Liver (tissue), 9 donors: ENCODE data around the gene LRRFIP1. TPM values are rescaled to one million over a fixed set of nuclear protein-coding genes. Genes with fewer than 3 reads are reported as not detected.

ENCODE experiments used
- DNase-seq: peaks from one replicate; pipeline ENCODE4 v3.0.0-alpha.2; 2017; ENCODE audit warnings: low spot score
- H3K27ac ChIP-seq, 2 donors: one replicate each; pipeline ENCODE4 v1.7.0; 2013; ENCODE audit warnings: inconsistent platforms in 2 of 2, low read length in 2 of 2, control low read depth in 1 of 2, low read depth in 1 of 2, mild to moderate bottlenecking in 1 of 2
- H3K27me3 ChIP-seq, 4 donors: one replicate each; pipeline versions ENCODE4 v1.6.1 to v1.7.0; 2013; ENCODE audit warnings: low read length in 3 of 4, inconsistent platforms in 1 of 4, mild to moderate bottlenecking in 1 of 4, moderate library complexity in 1 of 4; ENCODE audit not compliant: control insufficient read depth in 4 of 4, insufficient read depth in 4 of 4
- H3K36me3 ChIP-seq, 4 donors: one replicate each; pipeline versions ENCODE4 v1.6.1 to v1.7.0; 2013; ENCODE audit warnings: low read length in 3 of 4, mild to moderate bottlenecking in 3 of 4, low read depth in 1 of 4, moderate library complexity in 1 of 4; ENCODE audit not compliant: control insufficient read depth in 4 of 4, insufficient read depth in 3 of 4
- H3K4me1 ChIP-seq, 4 donors: one replicate each; pipeline versions ENCODE4 v1.6.1 to v1.7.0; 2013; ENCODE audit warnings: low read length in 3 of 4, mild to moderate bottlenecking in 3 of 4, moderate library complexity in 1 of 4; ENCODE audit not compliant: control insufficient read depth in 4 of 4, insufficient read depth in 4 of 4
- H3K4me3 ChIP-seq, 3 donors: one replicate each; pipeline versions ENCODE4 v1.6.1 to v1.7.0; 2013; ENCODE audit warnings: low read length in 3 of 3, control low read depth in 1 of 3, low read depth in 1 of 3, mild to moderate bottlenecking in 1 of 3
- H3K9ac ChIP-seq, 2 donors: one replicate each; pipeline ENCODE4 v1.7.0; 2013; ENCODE audit warnings: low read length in 2 of 2, mild to moderate bottlenecking in 2 of 2, moderate library complexity in 2 of 2, control low read depth in 1 of 2, low read depth in 1 of 2
- H3K9me3 ChIP-seq, 4 donors: one replicate each; pipeline versions ENCODE4 v1.6.1 to v1.7.0; 2013; ENCODE audit warnings: low read length in 3 of 4; ENCODE audit not compliant: control insufficient read depth in 4 of 4
- ATF3 ChIP-seq: IDR thresholded peaks from 2 replicates; pipeline ENCODE4 v1.6.1; 2016; ENCODE audit warnings: antibody characterized with exemption
- CTCF ChIP-seq: fragments of 150-350 bp; IDR thresholded peaks from 2 replicates; pipeline ENCODE4 v1.5.1; 2017; ENCODE audit warnings: improper control_type of control experiment, low read depth, low read length; ENCODE audit not compliant: missing input control
- EGR1 ChIP-seq, 2 donors: IDR thresholded peaks; 2 replicates each; pipeline ENCODE4 v1.6.1; 2016 to 2018; ENCODE audit warnings: antibody characterized with exemption in 2 of 2, low read depth in 2 of 2
- FOXA1 ChIP-seq: IDR thresholded peaks from 2 replicates; pipeline ENCODE4 v1.6.1; 2016; ENCODE audit warnings: antibody characterized with exemption
- FOXA2 ChIP-seq: IDR thresholded peaks from 2 replicates; pipeline ENCODE4 v1.6.1; 2016; ENCODE audit warnings: antibody characterized with exemption
- GABPA ChIP-seq, 2 donors: IDR thresholded peaks in 1 of 2; conservative IDR thresholded peaks in 1 of 2; 2 replicates each; pipeline ENCODE4 v1.6.1; 2016; ENCODE audit warnings: antibody characterized with exemption in 2 of 2, mild to moderate bottlenecking in 1 of 2, moderate library complexity in 1 of 2
- HNF4A ChIP-seq, 2 donors: conservative IDR thresholded peaks; 2 replicates each; pipeline ENCODE4 v1.6.1; 2016; ENCODE audit warnings: antibody characterized with exemption in 2 of 2, mild to moderate bottlenecking in 2 of 2
- HNF4G ChIP-seq: IDR thresholded peaks from 2 replicates; pipeline ENCODE4 v1.6.1; 2016; ENCODE audit warnings: antibody characterized with exemption
- JUND ChIP-seq, 2 donors: IDR thresholded peaks; 2 replicates each; pipeline ENCODE4 v1.6.1; 2016; ENCODE audit warnings: antibody characterized with exemption in 2 of 2
- NR2F2 ChIP-seq: IDR thresholded peaks from 2 replicates; pipeline ENCODE4 v1.6.1; 2016; ENCODE audit warnings: antibody characterized with exemption
- RAD21 ChIP-seq, 2 donors: IDR thresholded peaks; 2 replicates each; pipeline ENCODE4 v1.6.1; 2016; ENCODE audit warnings: antibody characterized with exemption in 2 of 2, mild to moderate bottlenecking in 2 of 2
- RXRA ChIP-seq, 2 donors: IDR thresholded peaks; 2 replicates each; pipeline ENCODE4 v1.6.1; 2017 to 2018; ENCODE audit warnings: antibody characterized with exemption in 2 of 2, mild to moderate bottlenecking in 1 of 2
- SP1 ChIP-seq: IDR thresholded peaks from 2 replicates; pipeline ENCODE4 v1.6.1; 2018; ENCODE audit warnings: antibody characterized with exemption, mild to moderate bottlenecking
- TAF1 ChIP-seq: conservative IDR thresholded peaks from 2 replicates; pipeline ENCODE4 v1.6.1; 2016; ENCODE audit warnings: antibody characterized with exemption, mild to moderate bottlenecking
- YY1 ChIP-seq: IDR thresholded peaks from 2 replicates; pipeline ENCODE4 v1.6.1; 2016; ENCODE audit warnings: antibody characterized with exemption, mild to moderate bottlenecking
- ZBTB33 ChIP-seq: IDR thresholded peaks from 2 replicates; pipeline ENCODE4 v1.6.1; 2016; ENCODE audit warnings: antibody characterized with exemption
- WGBS: extraction: QIAGEN DNeasy Blood & Tissue Kit; methylation state at CpG from one replicate; pipeline ENCODE4 v1.1.7; 2013; 5-methylcytosine and 5-hydroxymethylcytosine counted together
- polyA plus RNA-seq, 2 donors: library from polyadenylated mRNA; stranded (reverse) in 1 of 2; unstranded in 1 of 2; fragments of 200-250 nt in 1 of 2; fragments of >200 nt in 1 of 2; fragmentation: Nextera tagmentation in 1 of 2; extraction: Ambion mirVana in 1 of 2; gene quantifications; one replicate each; pipeline versions ENCODE4 v1.2.1 to v1.2.3, GENCODE V29; 2013 to 2015
- total RNA-seq, 2 donors: library from RNA; depleted of rRNA; stranded (reverse); fragments of >200 nt; gene quantifications; one replicate each; pipeline ENCODE4 v1.2.3, GENCODE V29; 2014
- TF ChIP-seq, protein P1 (sequence below): IDR thresholded peaks from 2 replicates; pipeline ENCODE4 v1.6.1; 2016; ENCODE audit warnings: antibody characterized with exemption, mild to moderate bottlenecking
- TF ChIP-seq, protein P2 (sequence below): IDR thresholded peaks from 2 replicates; pipeline ENCODE4 v1.6.1; 2016; ENCODE audit warnings: antibody characterized with exemption
- donor health status: healthy.
- donor health status: healthy.
- donor health status: healthy.
- donor health status: healthy.
- donor health status: healthy.

Gene LRRFIP1
- total and polyA plus RNA-seq, 4 donors: 13.3 to 56.1 (median 39.1) TPM

DNA sequence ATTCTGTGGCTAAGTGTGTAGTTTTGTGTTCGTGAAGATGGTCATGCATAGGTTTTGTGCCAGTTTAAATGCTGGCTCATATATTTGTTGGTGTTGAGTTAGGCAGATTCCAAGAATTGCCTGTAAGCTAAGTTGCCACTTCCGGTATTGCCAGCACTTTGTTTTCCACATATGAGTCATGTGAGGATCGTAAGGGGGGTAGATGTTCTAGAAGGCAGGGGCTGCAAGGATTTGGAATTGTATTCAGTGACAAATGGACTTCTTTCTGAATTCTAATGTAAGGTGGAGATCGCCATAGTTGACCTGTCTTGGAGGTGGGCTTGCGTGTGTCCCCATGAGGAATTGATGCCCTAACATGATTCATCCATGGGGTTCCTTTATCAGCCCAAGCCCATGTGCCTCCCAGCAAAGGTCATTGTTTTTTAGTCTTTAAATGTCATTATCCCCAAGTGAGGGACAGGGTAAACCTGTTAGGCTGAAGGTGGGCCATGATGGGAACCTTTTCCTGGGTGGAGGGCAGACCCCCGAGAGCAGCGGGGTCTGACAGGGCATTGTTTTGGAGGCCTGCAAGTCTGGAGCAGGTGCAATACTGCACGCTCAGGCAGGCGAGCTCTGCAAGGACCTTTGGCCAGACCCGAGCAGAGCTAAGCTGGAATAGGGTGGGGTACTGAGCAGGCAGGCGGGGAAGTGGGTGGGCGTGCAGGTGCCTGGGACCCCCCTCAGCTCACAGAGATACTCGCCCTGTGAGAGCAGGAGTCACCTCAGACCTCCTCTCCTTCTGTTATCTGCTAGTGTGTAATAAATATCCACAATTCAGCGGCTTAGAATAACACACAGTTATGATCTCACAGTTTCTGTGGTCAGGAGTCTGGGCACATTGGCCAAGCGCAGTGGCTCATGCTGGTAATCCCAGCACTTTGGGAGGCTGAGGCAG is 77.4 kb downstream of the LRRFIP1 start:
- H3K9me3 ChIP-seq: no peaks in the 10 kb centered on the region
- H3K4me1 ChIP-seq: peaks cover 2 to 29% (median 9%) of the 10 kb centered on the region in 4 donors
- DNase-seq: no peak
- H3K36me3 ChIP-seq: peaks cover 0 to 3% (median 1%) of the 10 kb centered on the region in 4 donors
- TF ChIP-seq RAD21 (IDR thresholded peaks at IDR 0.05) (no peak), RXRA (IDR thresholded peaks at IDR 0.05) (no peak), YY1 (no peak), GABPA (IDR thresholded peaks at IDR 0.05 in 1 of 2, conservative IDR thresholded peaks at IDR 0.05 in 1 of 2) (no peak), FOXA1 (no peak), HNF4G (no peak), TAF1 (no peak), ATF3 (no peak), HNF4A (conservative IDR thresholded peaks at IDR 0.05) (no peak), ZBTB33 (no peak), NR2F2 (no peak), JUND (IDR thresholded peaks at IDR 0.05) (no peak), SP1 (no peak), FOXA2 (no peak), EGR1 (IDR thresholded peaks at IDR 0.05; ENCODE audit: low read depth in 2 of 2) (no peak), CTCF (no peak)
- TF ChIP-seq, protein P1, sequence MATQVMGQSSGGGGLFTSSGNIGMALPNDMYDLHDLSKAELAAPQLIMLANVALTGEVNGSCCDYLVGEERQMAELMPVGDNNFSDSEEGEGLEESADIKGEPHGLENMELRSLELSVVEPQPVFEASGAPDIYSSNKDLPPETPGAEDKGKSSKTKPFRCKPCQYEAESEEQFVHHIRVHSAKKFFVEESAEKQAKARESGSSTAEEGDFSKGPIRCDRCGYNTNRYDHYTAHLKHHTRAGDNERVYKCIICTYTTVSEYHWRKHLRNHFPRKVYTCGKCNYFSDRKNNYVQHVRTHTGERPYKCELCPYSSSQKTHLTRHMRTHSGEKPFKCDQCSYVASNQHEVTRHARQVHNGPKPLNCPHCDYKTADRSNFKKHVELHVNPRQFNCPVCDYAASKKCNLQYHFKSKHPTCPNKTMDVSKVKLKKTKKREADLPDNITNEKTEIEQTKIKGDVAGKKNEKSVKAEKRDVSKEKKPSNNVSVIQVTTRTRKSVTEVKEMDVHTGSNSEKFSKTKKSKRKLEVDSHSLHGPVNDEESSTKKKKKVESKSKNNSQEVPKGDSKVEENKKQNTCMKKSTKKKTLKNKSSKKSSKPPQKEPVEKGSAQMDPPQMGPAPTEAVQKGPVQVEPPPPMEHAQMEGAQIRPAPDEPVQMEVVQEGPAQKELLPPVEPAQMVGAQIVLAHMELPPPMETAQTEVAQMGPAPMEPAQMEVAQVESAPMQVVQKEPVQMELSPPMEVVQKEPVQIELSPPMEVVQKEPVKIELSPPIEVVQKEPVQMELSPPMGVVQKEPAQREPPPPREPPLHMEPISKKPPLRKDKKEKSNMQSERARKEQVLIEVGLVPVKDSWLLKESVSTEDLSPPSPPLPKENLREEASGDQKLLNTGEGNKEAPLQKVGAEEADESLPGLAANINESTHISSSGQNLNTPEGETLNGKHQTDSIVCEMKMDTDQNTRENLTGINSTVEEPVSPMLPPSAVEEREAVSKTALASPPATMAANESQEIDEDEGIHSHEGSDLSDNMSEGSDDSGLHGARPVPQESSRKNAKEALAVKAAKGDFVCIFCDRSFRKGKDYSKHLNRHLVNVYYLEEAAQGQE: no peak
- TF ChIP-seq, protein P2, sequence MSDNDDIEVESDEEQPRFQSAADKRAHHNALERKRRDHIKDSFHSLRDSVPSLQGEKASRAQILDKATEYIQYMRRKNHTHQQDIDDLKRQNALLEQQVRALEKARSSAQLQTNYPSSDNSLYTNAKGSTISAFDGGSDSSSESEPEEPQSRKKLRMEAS: no peak
- H3K4me3 ChIP-seq: no peak overlapping the region
- H3K27ac ChIP-seq: no peak overlapping the region
- no peaks in the 10 kb centered on the region for H3K27me3 ChIP-seq
- WGBS: 89% methylated on average over 15 of the region's 15 CpGs
- no peak overlapping the region for H3K9ac ChIP-seq
